HUES64 (cell line): ENCODE results near the gene CCR7.
"Not testable (repeated sequence)": the region's sequence is repeated elsewhere in the genome, so short reads cannot be mapped to it uniquely, and the experiment has no call there.

Experiments used
- H3K27ac ChIP-seq: 2 replicates; pipeline ENCODE4 v1.7.0; 2013; ENCODE audit warnings: low read depth, low read length, inconsistent platforms
- H3K27me3 ChIP-seq: 2 replicates; pipeline ENCODE4 v1.6.1; 2013; ENCODE audit warnings: mild to moderate bottlenecking, low read length; ENCODE audit not compliant: insufficient read depth
- H3K36me3 ChIP-seq: 2 replicates; pipeline ENCODE4 v1.6.1; 2013; ENCODE audit warnings: mild to moderate bottlenecking, low read length; ENCODE audit not compliant: insufficient read depth
- H3K4me1 ChIP-seq: 2 replicates; pipeline ENCODE4 v1.6.1; 2013; ENCODE audit warnings: mild to moderate bottlenecking, low read length, moderate library complexity; ENCODE audit not compliant: insufficient read depth
- H3K4me3 ChIP-seq: 2 replicates; pipeline ENCODE4 v1.5.1; 2013; ENCODE audit warnings: mild to moderate bottlenecking, low read length, moderate library complexity
- H3K9ac ChIP-seq: 2 replicates; pipeline ENCODE4 v1.6.1; 2013; ENCODE audit warnings: mild to moderate bottlenecking, low read depth, low read length
- H3K9me3 ChIP-seq: 2 replicates; pipeline ENCODE4 v1.6.1; 2013; ENCODE audit warnings: low read depth, low read length; ENCODE audit not compliant: insufficient read depth
- WGBS: fragments of 150-250, 120-280 bp; methylation state at CpG from one replicate; pipeline ENCODE4 v1.1.7; 2013; ENCODE audit warnings: missing lambda C conversion rate; 5-methylcytosine and 5-hydroxymethylcytosine counted together

Gene CCR7

GRCh38 chr17:40546497-40546896 is 18.8 kb downstream of the CCR7 start:
- not testable (repeated sequence) for H3K9ac ChIP-seq, H3K4me1 ChIP-seq, H3K9me3 ChIP-seq, H3K27me3 ChIP-seq, H3K4me3 ChIP-seq, H3K36me3 ChIP-seq, H3K27ac ChIP-seq
- WGBS, result over 99% methylated on average over 4 of the region's 4 CpGs

- no peaks in the 10 kb centered on the region for H3K36me3 ChIP-seq
- no peak overlapping the region for H3K27ac ChIP-seq
- H3K9me3 ChIP-seq, result no peaks in the 10 kb centered on the region
- WGBS, result 88% methylated on average over 9 of the region's 11 CpGs
- H3K4me3 ChIP-seq, result no peak overlapping the region
- H3K4me1 ChIP-seq, result no peaks in the 10 kb centered on the region
- no peaks in the 10 kb centered on the region for H3K27me3 ChIP-seq
- no peak overlapping the region for H3K9ac ChIP-seq
Observed at GRCh38 chr17:40545660-40546059, 19.6 kb downstream of the CCR7 start.

DNA sequence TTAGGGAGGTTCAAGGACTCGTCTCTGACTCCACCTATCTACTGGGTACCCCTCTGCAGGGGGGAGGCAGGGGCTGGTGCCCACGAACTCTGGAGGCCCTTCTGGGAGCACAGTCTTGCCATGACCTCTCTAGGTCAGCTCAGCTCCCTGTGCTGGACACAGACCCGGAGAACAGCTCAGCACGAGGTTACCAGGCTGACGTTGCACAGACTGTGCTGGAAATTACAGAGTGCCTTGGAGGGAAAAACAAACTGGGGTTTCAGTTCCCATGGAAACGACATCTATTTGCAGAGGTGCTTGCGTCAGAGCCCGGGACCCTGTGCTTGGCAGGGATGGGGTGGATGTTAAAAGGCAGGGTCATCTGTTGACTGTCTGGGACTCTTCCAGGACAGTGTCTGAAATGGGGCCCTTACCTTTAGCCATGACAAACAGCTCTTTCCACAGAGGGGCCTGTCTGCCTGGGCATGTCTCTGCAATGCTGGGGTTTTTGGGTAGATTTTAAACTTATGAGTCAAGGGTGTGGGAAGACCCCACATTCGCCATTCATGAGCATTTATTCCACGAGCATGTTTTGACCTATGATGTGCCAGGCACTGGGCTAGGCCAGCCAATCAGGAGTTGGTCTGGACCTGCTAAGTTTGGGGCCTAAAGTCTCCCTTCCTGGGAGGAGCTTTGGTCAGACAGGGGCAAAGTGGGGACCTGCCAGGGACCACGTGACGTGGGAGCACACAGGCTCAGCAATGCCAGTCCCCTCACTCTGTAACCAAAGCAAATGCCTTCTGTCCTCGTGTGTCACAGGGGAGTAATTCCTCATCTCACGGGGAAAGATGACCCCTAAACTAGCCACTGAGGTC is 22.5 kb downstream of the CCR7 start:
- Histone ChIP-seq H3K9me3 (no peaks in the 10 kb centered on the region), H3K9ac (no peak overlapping the region), H3K4me1 (no peaks in the 10 kb centered on the region), H3K4me3 (no peak overlapping the region), H3K27me3 (no peaks in the 10 kb centered on the region), H3K27ac (no peak overlapping the region), H3K36me3 (no peaks in the 10 kb centered on the region)
- WGBS, result 80% methylated on average over 14 of the region's 14 CpGs

GRCh38 chr17:40541873-40542557 is 23.3 kb downstream of the CCR7 start:
- no peak overlapping the region for H3K9ac ChIP-seq
- no peaks in the 10 kb centered on the region for H3K27me3 ChIP-seq
- no peaks in the 10 kb centered on the region for H3K9me3 ChIP-seq
- no peaks in the 10 kb centered on the region for H3K36me3 ChIP-seq
- H3K4me3 ChIP-seq, result no peak overlapping the region
- H3K4me1 ChIP-seq, result no peaks in the 10 kb centered on the region
- no peak overlapping the region for H3K27ac ChIP-seq
- 75% methylated on average over 18 of the region's 18 CpGs for WGBS

DNA sequence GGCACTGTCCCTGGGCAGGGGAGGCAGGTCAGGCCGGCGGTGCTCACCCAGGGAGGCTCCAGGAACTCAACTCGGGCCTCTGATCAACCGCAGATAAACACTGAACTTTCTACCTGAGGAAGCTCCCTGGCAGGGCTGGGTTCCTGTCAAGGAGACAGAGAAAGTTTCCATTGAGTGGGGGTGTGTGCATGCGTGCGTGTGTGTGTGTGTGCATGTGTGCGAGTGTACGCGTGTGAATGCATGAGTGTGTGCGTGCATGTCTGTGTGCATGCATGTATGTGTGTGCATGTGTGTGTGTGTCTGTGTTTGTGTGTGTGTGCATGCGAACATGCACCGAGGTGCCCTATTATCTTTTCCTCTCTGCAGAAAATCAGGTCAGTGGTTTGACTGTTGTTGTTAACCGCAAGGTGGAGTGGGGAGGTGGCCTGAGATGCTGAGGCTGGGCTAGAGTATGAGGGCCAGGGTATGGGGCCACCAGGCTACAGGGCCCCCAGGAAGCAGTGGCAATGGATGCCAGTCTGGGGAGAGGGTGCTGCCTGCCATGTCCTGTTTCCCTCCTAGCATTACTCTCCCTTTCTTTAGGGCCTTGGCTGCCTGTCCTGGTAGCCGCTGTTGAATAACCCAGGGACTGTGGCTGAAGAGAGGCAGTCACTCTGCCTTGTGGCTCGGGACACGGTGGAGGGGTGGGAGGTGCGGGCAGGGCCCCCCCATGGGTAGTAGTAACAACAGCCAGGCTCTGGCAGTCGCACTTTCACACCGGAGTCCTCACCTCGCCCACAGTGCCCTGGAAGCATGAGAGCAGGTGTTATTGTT is 24.0 kb downstream of the CCR7 start:
- H3K4me1 ChIP-seq, result no peaks in the 10 kb centered on the region
- no peak overlapping the region for H3K27ac ChIP-seq

GRCh38 chr17:40540448-40540847 is 24.8 kb downstream of the CCR7 start:
- H3K27ac ChIP-seq, result no peak overlapping the region
- H3K4me1 ChIP-seq, result no peaks in the 10 kb centered on the region
- WGBS, result 95% methylated on average over 8 of the region's 8 CpGs

More for the DNA sequence above, 24.0 kb downstream of the CCR7 start:
- H3K9ac ChIP-seq, result no peak overlapping the region
- H3K36me3 ChIP-seq, result no peaks in the 10 kb centered on the region
- WGBS, result 93% methylated on average over 20 of the region's 20 CpGs
- no peak overlapping the region for H3K4me3 ChIP-seq
- H3K9me3 ChIP-seq, result no peaks in the 10 kb centered on the region
- no peaks in the 10 kb centered on the region for H3K27me3 ChIP-seq

GRCh38 chr17:40539711-40540411 is 25.4 kb downstream of the CCR7 start:
- no peaks in the 10 kb centered on the region for H3K27me3 ChIP-seq

More at GRCh38 chr17:40540448-40540847, 24.8 kb downstream of the CCR7 start:
- H3K4me3 ChIP-seq, result no peak overlapping the region
- H3K9me3 ChIP-seq, result no peaks in the 10 kb centered on the region
- no peaks in the 10 kb centered on the region for H3K27me3 ChIP-seq
- H3K36me3 ChIP-seq, result no peaks in the 10 kb centered on the region
- no peak overlapping the region for H3K9ac ChIP-seq

GRCh38 chr17:40538936-40539705 is 26.2 kb downstream of the CCR7 start:
- Histone ChIP-seq H3K27ac (no peak overlapping the region), H3K36me3 (no peaks in the 10 kb centered on the region), H3K9ac (no peak overlapping the region), H3K4me3 (no peak overlapping the region), H3K27me3 (no peaks in the 10 kb centered on the region), H3K9me3 (no peaks in the 10 kb centered on the region), H3K4me1 (no peaks in the 10 kb centered on the region)
- 87% methylated on average over 6 of the region's 6 CpGs for WGBS

More at GRCh38 chr17:40539711-40540411, 25.4 kb downstream of the CCR7 start:
- 85% methylated on average over 9 of the region's 9 CpGs for WGBS
- Histone ChIP-seq H3K9ac (no peak overlapping the region), H3K27ac (no peak overlapping the region), H3K36me3 (no peaks in the 10 kb centered on the region), H3K4me3 (no peak overlapping the region), H3K9me3 (no peaks in the 10 kb centered on the region), H3K4me1 (no peaks in the 10 kb centered on the region)

GRCh38 chr17:40538019-40538935 is 27.0 kb downstream of the CCR7 start:
- Histone ChIP-seq H3K4me3 (no peak overlapping the region), H3K36me3 (no peaks in the 10 kb centered on the region), H3K27me3 (no peaks in the 10 kb centered on the region), H3K9me3 (no peaks in the 10 kb centered on the region), H3K4me1 (no peaks in the 10 kb centered on the region; the same call in 1 of the 2 replicates), H3K27ac (no peak overlapping the region), H3K9ac (no peak overlapping the region)
- 95% methylated on average over 15 of the region's 15 CpGs for WGBS
